Measurements from ENCODE around the gene WDR91.

Gene WDR91

GRCh38 chr7:135199439-135199838 lies 11.9 kb downstream of the WDR91 start:
- no peak for DNase-seq (ENCODE audit: low read depth in 2 of 2)

- DNase-seq (ENCODE audit: low read depth in 2 of 2): no peak
These were observed 13.2 kb downstream of the WDR91 start for GRCh38 chr7:135197906-135198655.

GRCh38 chr7:135197343-135197742 lies 14.0 kb downstream of the WDR91 start:
- DNase-seq (ENCODE audit: low read depth in 2 of 2): no peak

- DNase-seq (ENCODE audit: low read depth in 2 of 2): no peak
These were observed 15.2 kb downstream of the WDR91 start for GRCh38 chr7:135195968-135196629.

DNA sequence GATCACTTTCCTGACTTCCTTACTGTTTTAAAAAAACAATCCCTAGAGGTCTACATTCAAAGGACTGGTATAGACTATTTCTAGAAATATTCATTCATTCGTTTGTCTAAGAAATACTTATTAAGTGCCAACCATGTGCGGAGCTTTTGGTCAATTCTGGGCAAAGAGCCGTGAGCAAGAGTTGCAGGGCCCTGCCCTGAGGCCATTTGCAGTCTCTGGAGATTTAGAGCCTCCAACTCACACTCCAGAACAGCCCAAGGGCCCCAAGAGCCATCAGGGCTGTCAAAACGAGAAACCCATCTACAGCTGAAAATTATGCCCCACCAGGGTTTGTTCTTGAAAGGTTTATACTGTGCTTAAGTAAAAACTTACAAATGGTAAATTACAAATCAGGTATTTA lies 16.2 kb downstream of the WDR91 start:
- no peak for DNase-seq (ENCODE audit: low read depth in 2 of 2)

DNA sequence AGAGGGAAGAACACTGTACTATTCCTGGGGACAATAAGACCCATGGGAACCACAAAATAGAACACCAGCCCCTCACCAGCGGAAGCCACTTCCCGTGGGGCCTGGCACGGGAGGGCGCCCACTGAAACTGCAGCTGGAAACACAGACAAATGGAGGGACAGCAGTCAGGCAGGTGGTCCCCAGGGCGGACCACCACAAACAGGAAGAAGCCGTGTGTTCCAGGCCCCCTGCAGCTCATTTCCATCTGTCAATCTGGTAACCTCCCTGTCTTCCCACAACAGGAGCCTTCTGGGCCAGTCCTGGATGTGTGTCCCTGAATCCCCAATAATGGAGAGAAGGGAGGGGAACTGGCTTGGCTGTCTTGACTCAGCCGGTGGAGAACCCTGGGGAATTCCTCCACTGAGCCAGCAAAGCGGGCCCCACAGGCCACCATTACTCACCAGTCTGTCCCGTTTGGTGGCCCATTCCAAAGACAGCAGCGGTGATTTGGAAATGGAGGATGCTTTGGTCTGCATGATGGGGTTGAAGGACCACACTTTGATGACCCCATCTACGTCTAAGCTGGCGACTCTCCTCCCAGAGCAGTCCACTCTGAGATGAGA lies 16.7 kb downstream of the WDR91 start:
- no peak for DNase-seq (ENCODE audit: low read depth in 2 of 2)

- no peak for DNase-seq (ENCODE audit: low read depth in 2 of 2)
These were observed 17.7 kb downstream of the WDR91 start for GRCh38 chr7:135193615-135194081.

DNA sequence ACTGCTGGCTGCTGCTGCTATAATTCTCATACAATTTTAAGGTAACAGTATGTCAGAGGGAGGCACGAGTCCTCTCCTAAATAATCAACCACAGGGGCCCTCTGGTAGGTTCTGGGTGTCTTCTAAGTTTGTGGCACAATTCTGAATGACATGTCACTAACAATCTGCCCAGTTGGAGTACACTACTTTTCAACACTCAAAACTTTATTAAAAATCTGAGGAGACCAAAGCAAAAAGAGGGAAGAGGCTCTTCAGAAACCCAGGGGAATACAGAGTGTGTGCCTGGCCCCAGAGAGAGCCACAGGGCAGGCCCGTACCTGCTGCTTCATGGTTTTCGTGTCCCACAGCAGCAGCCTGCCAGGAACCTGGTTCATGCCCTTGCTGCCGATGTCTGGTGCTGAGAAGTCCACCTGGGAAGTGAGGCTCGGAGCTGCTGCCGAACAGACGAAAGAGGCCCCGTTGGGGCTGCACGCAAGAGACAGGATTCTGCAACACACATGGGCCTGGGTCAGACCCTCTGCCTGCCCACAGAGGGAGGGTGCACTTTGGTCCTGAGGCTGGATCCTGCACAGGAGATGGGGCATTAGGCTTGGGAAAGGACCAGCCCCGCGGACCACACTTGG lies 18.3 kb downstream of the WDR91 start:
- DNase-seq (ENCODE audit: low read depth in 2 of 2): no peak

- DNase-seq (ENCODE audit: low read depth in 2 of 2): no peak
These were observed 20.6 kb downstream of the WDR91 start for GRCh38 chr7:135190703-135191102.

- no peak for DNase-seq (ENCODE audit: low read depth in 2 of 2)
These were observed 21.4 kb downstream of the WDR91 start for GRCh38 chr7:135189961-135190360.

GRCh38 chr7:135189221-135189662 lies 22.1 kb downstream of the WDR91 start:
- DNase-seq (ENCODE audit: low read depth in 2 of 2): no peak

DNA sequence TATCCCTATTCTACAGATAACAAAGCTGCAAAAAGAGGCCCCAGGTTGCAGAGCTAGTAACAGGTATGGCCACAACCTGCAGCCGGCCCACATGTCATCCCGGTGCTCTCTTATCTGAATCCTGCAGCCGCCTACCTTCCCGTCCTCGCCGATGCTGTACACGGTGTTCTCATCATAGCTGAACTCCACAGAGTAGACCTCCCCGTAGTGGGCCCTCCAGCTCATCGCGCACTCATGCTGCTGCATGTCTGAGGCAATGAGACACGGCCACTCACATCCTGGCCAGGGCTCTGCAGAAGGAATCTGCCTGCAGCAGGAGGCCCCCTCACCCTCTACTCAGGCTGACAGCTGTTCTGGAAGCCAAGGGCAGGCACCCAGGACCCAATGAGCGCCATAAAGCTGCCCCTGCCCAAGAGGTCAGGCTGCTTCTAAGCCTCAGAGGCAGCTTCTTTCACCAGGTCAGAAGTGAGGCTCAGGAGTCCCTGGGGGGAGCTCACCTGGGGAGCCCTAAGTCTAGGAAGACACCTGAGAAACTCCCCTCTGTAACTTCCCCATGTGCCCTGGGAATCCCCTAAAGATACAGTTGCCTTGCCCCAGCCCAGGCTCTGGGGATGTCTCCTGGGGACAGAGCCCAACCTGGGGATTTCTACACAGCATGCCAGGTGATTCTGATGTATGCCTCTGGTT lies 22.9 kb downstream of the WDR91 start:
- no peak for DNase-seq (ENCODE audit: low read depth in 2 of 2)

DNA sequence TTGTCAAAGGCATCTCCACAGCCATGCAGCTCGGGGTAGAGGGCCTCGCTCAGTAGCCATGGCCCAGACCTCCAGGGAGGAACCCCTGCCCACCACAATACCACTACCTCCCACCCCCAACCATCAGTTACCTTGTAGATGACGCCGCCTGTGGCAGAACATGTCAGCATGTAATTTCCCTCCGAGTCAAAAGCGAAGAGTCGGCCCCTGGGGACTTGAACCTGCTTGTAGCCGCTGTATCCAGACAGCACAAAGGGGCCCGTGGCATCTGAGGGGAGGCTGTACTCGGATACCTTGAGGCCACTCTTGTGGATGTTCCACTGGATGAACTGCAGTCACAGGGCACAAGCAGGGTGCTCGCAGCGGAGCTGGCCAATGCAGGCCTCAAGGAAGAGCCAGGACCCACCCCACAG lies 24.5 kb downstream of the WDR91 start:
- no peak for DNase-seq (ENCODE audit: low read depth in 2 of 2)

- no peak for DNase-seq (ENCODE audit: low read depth in 2 of 2)
These were observed 25.1 kb downstream of the WDR91 start for GRCh38 chr7:135186261-135186540.

DNA sequence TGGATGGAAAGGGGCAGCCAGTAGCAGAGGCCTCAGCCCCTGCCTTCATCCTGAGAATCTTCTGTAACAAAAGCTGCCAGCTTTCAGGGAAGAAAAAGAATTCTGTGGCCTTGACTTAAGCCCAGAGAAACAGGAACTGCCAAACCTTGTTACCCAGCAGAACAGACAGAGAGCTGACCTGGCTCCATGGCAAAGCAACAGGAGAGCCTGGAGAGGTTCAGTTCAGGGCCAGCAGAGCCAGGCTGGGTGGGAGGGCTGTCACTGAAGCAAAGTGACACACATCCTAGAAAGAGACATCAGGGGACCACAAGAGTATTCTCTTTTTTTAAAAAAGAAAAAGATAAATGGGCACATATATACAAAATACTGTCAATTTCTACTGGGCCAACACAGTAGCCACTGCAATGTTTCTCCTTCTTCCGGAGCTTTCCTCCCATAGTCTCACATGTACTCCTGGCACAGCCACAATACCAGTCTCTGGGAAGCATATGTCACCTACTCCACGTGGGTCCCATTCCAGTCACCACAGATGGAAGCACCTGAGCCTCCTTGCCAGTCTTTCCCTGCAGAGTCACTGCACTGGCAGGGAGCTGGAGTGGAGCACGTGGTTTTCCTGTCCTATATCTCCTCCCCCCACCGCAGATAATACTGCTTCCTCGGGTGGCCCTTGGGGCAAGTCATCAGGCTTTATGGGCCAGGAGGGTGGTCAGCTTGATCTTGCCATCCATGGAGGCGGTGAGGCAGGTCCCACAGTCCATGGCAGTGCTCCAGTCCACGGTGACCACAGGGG lies 25.7 kb downstream of the WDR91 start:
- DNase-seq (ENCODE audit: low read depth in 2 of 2): no peak

- no peak for DNase-seq (ENCODE audit: low read depth in 2 of 2)
These were observed 27.0 kb downstream of the WDR91 start for GRCh38 chr7:135184254-135184841.

DNA sequence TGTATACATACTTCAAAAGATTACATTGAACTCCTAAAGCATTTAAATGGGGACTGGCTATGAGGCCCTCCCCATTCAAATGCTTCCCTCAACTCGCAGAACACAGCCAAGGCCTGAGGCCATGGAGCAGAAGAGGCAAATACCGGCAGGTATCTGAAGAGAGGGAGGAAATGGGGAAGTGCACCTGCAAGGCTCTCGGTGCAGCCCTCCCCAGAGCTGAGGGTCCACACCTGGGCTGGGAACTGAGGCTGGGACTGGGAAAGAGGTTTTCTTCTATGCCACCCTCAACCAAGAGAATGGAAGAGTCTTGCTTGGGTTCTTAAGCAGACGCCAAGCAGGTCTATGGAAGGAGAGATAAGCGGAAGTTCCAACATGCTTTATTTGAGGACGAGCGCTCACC lies 27.8 kb downstream of the WDR91 start:
- DNase-seq (ENCODE audit: low read depth in 2 of 2): no peak

GRCh38 chr7:135181929-135182678 lies 29.2 kb downstream of the WDR91 start:
- DNase-seq (ENCODE audit: low read depth in 2 of 2): no peak

GRCh38 chr7:135181261-135181928 lies 29.9 kb downstream of the WDR91 start:
- DNase-seq (ENCODE audit: low read depth in 2 of 2): no peak

DNA sequence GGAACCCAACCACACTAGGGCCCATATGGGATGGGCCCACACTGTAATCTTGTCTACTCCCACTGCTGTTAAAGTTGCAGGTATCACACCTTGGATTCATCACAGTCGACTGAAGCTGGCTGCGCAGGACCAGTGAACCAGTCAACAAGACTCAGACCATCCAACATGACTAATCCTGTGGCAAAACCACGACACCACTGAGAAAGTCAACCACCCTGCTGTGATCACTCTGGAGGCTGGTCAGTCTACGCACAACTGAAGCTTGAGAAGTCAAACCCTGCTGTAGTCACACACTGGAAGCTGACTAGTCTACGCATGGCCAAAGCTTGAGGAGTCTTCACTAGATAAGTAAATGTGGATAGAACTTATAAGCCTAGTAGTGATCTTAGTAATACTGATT lies 31.2 kb downstream of the WDR91 start:
- DNase-seq (ENCODE audit: low read depth in 2 of 2): no peak

Measured in activated CD4-positive, alpha-beta T cell treated with anti-CD3 and anti-CD28 coated beads for 24 hours (primary cell).